BE2C (cell line): ENCODE data around the gene GOLGA8M. TPM values are rescaled to one million over a fixed set of nuclear protein-coding genes. Genes with fewer than 3 reads are reported as not detected.
"Not testable (repeated sequence)": the region's sequence is repeated elsewhere in the genome, so short reads cannot be mapped to it uniquely, and the experiment has no call there.

Experiments
- DNase-seq: peaks from one replicate; pipeline ENCODE4 v3.0.0-alpha.2; 2020
- H3K27me3 ChIP-seq: fragments of 250-450 bp; sonication (Bioruptor Pico); 2 replicates; pipeline ENCODE4 v1.5.1; 2020; ENCODE audit warnings: mild to moderate bottlenecking
- H3K36me3 ChIP-seq: fragments of 250-450 bp; sonication (Bioruptor Pico); 2 replicates; pipeline ENCODE4 v1.5.1; 2020; ENCODE audit warnings: mild to moderate bottlenecking
- H3K4me1 ChIP-seq: fragments of 250-450 bp; sonication (Bioruptor Pico); 2 replicates; pipeline ENCODE4 v1.5.1; 2020
- H3K4me3 ChIP-seq: 2 replicates; pipeline ENCODE4 v1.5.1; 2011; ENCODE audit warnings: low read depth, low read length
- H3K9me3 ChIP-seq: fragments of 250-450 bp; sonication (Bioruptor Pico); 2 replicates; pipeline ENCODE4 v1.5.1; 2020
- CTCF ChIP-seq: IDR thresholded peaks from 2 replicates; pipeline ENCODE4 v1.5.1; 2012; ENCODE audit warnings: mild to moderate bottlenecking, low read depth, low read length
- polyA plus RNA-seq: library from polyadenylated mRNA; unstranded; fragments of >200 nt; gene quantifications from one replicate; pipeline ENCODE4 v1.2.1, GENCODE V29; 2012; ENCODE audit warnings: low read depth, missing spikeins; ENCODE audit not compliant: insufficient read length, insufficient read depth

Gene GOLGA8M, protein sequence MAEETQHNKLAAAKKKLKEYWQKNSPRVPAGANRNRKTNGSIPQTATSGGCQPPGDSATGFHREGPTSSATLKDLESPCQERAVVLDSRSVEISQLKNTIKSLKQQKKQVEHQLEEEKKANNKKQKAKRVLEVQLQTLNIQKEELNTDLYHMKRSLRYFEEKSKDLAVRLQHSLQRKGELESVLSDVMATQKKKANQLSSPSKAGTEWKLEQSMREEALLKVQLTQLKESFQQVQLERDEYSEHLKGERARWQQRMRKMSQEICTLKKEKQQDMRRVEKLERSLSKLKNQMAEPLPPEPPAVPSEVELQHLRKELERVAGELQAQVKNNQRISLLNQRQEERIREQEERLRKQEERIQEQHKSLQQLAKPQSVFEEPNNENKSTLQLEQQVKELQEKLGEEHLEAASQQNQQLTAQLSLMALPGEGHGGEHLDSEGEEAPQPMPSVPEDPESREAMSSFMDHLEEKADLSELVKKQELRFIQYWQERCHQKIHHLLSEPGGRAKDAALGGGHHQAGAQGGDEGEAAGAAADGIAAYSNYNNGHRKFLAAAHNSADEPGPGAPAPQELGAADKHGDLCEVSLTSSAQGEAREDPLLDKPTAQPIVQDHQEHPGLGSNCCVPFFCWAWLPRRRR
- not detected for polyA plus RNA-seq

- not testable (repeated sequence) for H3K4me3 ChIP-seq, H3K4me1 ChIP-seq, H3K36me3 ChIP-seq, H3K9me3 ChIP-seq, H3K27me3 ChIP-seq
- peak; percentile 66 for DNase-seq
These were observed at the start of gene GOLGA8M for GRCh38 chr15:28712270-28712669. Gene GOLGA8M, minus strand, starts transcription at chr15:28712421. Its CDS starts 98 bp downstream, at chr15:28712323.

DNA sequence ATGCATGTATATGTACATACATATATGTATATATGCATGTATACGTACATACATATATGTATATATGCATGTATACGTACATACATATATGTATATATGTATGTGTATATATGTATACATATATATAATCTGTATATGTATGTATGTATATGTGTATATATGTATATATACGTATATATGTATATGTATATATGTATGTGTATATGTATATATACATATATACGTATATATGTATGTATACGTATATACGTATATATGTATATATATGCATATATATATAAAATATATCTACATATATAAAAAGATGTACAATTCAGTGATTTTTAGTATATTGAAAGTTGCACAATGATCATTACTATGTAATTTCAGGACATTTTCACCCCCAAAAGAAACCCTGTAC lies 30.7 kb upstream of the GOLGA8M start:
- not testable (repeated sequence) for H3K9me3 ChIP-seq, H3K4me3 ChIP-seq, H3K4me1 ChIP-seq, H3K27me3 ChIP-seq, DNase-seq, H3K36me3 ChIP-seq

- not testable (repeated sequence) for H3K9me3 ChIP-seq, H3K36me3 ChIP-seq, DNase-seq, H3K4me1 ChIP-seq, H3K27me3 ChIP-seq, H3K4me3 ChIP-seq
These were observed 26.5 kb upstream of the GOLGA8M start for GRCh38 chr15:28738590-28739292.

GRCh38 chr15:28738200-28738561 lies 26.0 kb upstream of the GOLGA8M start:
- H3K4me3 ChIP-seq: not testable (repeated sequence)

DNA sequence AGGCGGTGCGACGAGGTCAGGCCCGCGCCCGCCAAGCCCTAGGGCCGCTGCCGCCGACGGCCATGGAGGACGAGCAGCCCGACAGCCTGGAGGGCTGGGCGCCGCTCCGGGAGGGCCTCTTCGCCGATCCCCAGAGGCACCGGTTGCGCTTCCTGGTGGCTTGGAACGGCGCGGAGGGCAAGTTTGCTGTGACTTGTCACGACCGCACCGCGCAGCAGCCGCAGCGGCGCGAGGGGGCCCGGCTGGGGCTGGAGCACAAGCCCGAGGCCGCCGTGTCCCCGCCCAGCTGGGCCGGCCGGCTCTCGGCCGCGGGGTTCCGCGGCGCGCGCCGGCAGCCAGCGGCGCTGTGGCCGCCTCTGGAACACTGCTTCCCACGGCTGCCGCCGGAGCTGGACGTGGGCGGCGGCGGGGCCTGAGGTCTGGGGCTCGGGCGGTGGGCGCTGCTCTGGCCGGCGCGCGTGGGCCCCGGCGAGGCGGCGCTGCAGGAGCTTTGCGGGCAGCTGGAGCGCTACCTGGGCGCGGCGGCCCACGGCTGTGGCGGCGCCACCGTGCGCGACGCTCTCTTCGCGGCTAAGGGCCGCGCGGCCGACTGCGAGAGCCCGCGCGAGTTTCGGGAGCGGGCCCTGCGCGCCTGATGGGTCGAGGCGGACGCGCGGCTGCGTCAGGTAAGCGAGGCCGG lies 25.4 kb upstream of the GOLGA8M start:
- not testable (repeated sequence) for H3K9me3 ChIP-seq, H3K36me3 ChIP-seq, H3K27me3 ChIP-seq, H3K4me1 ChIP-seq
- peak; percentile 51 for DNase-seq
- H3K4me3 ChIP-seq: peak overlapping the region; percentile 40

More at GRCh38 chr15:28738200-28738561, 26.0 kb upstream of the GOLGA8M start:
- not testable (repeated sequence) for DNase-seq, H3K27me3 ChIP-seq, H3K36me3 ChIP-seq, H3K9me3 ChIP-seq, H3K4me1 ChIP-seq

DNA sequence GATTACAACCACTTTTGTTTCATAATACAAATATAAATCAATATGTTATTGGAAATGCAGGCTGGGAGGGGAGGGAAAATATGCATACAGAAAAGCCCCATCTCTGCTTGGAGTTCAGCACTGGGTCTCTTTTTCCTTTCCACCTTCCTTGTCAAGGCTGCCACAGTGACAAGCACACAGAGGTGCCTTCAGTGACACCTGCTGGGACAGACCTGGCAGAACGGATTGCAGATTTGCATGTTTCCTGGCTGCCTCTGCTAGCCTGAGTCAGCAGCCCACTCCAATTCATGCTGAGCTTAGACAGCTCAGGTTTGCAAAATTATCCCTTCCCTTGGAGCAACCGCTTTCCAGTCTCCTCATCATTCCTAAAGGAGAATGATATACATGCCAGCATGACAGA lies 15.8 kb upstream of the GOLGA8M start:
- H3K36me3 ChIP-seq, H3K27me3 ChIP-seq, H3K4me3 ChIP-seq, H3K4me1 ChIP-seq, H3K9me3 ChIP-seq, DNase-seq: not testable (repeated sequence)

DNA sequence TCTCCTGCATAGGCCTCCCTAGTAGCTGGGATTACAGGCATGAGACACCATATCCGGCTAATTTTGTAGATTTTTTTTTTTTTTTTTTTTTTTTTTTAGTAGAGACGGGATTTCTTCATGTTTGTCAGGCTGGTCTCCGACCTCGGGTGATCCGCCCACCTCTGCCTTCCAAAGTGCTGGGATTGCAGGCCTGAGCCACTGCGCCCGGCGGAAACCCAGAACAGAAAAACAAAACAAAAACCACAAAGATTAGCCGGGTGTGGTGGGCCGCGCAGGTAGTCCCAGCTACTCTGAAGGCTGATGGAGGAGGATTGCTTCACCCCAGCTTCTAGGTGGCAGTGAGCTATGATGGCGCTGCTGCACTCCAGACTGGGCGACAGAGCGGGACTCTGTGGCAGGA lies 14.8 kb upstream of the GOLGA8M start:
- not testable (repeated sequence) for H3K27me3 ChIP-seq, H3K9me3 ChIP-seq, H3K4me1 ChIP-seq, DNase-seq, H3K36me3 ChIP-seq, H3K4me3 ChIP-seq

- Histone ChIP-seq H3K27me3 (no peaks in the 10 kb centered on the region), H3K4me1 (no peaks in the 10 kb centered on the region), H3K9me3 (no peaks in the 10 kb centered on the region), H3K36me3 (no peaks in the 10 kb centered on the region), H3K4me3 (no peak overlapping the region)
- TF ChIP-seq CTCF: no peak
- no peak for DNase-seq
These were observed 13.9 kb upstream of the GOLGA8M start for GRCh38 chr15:28726102-28726501.

DNA sequence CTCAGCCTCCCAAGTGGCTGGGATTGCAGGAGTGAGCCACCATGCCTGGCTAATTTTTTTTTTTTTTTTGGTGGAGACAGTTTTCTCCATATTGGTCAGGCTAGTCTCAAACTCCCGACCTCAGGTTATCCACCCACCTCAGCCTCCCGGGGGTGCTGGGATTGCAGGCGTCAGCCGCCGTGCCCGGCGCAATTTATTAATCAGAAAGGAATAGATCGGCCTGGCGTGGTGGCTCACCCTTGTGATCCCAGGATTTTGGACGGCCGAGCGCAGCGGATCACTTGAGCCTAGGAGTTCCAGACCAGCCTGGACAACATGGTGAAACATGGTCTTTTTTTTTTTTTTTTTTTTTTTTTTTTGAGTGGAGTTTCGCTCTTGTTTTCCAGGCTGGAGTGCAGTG lies 13.3 kb upstream of the GOLGA8M start:
- TF ChIP-seq CTCF: no peak
- no peaks in the 10 kb centered on the region for H3K36me3 ChIP-seq

DNA sequence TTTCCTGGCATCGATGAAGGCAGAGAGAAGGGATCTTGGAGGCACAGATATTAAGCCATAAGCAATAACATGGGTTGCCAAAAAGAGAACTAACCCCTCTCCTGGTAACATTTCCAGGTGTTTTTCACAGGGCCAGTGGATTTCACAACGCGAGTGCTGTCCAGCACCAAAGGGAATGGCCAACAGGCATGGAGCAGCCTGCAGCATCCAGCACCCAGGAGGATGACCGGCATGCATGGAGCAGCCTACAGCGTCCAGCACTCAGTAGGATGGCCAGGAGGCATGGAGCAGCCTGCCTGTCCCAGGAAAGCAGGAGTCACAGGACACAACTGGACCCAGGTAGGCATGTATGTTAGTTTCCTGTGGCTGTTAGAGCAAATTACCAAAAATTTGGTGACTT lies 11.8 kb upstream of the GOLGA8M start:
- not testable (repeated sequence) for H3K9me3 ChIP-seq, H3K4me1 ChIP-seq, H3K4me3 ChIP-seq, DNase-seq, H3K27me3 ChIP-seq, H3K36me3 ChIP-seq

More for the DNA sequence above, 13.3 kb upstream of the GOLGA8M start:
- Histone ChIP-seq H3K9me3 (no peaks in the 10 kb centered on the region), H3K4me3 (no peak overlapping the region), H3K27me3 (no peaks in the 10 kb centered on the region), H3K4me1 (no peaks in the 10 kb centered on the region)
- DNase-seq: no peak

DNA sequence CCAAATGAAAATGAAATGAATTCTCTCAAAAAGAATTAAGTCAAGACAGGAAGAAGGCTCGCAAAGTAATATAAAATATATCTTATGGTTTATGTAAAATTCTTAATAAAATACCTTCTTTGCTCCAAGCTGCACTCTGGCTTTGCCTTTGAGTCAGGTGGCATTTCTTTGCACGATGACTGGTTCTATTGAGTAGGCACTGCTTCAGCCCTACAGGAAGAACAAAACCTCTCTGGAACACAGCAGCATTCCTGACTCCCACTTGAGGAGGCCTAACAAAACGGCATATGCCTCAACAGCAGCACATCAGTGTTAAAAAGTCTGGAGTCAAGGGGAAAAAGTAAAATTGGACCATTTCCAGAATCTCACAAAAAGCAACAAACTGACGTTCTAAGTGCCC lies 7.4 kb upstream of the GOLGA8M start:
- H3K27me3 ChIP-seq, DNase-seq, H3K9me3 ChIP-seq, H3K36me3 ChIP-seq, H3K4me1 ChIP-seq, H3K4me3 ChIP-seq: not testable (repeated sequence)

DNA sequence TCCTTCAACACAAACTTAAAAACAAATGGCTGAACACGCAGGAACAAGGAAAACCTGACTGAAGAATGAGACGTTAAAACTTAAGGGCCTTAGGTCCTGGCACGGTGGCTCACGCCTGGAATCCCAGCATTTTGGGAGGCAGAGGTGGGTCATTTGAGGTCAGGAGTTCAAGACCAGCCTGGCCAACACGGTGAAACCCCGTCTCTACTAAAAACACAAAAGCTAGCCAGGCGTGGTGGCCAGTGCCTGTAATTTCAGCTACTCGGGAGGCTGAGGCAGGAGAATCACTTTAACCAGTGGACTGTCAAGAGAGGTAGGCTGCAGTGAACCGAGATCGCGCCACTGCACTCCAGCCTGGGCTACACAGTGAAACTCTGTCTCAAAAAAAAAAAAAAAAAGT lies 6.4 kb upstream of the GOLGA8M start:
- not testable (repeated sequence) for H3K4me3 ChIP-seq, DNase-seq, H3K27me3 ChIP-seq, H3K4me1 ChIP-seq, H3K36me3 ChIP-seq, H3K9me3 ChIP-seq

- H3K9me3 ChIP-seq, H3K4me3 ChIP-seq, H3K27me3 ChIP-seq, H3K36me3 ChIP-seq, H3K4me1 ChIP-seq, DNase-seq: not testable (repeated sequence)
These were observed 2.0 kb upstream of the GOLGA8M start for GRCh38 chr15:28714176-28714575.
